Epithelial cell of esophagus (primary cell): ENCODE data around the gene SERAC1.
"Not testable (repeated sequence)": the region's sequence is repeated elsewhere in the genome, so short reads cannot be mapped to it uniquely, and the experiment has no call there.

Experiments used
- DNase-seq: peaks from one replicate; pipeline ENCODE4 v3.0.0; 2010; ENCODE audit warnings: low read depth
- H3K4me3 ChIP-seq: 2 replicates; pipeline ENCODE4 v1.5.1; 2011; ENCODE audit warnings: mild to moderate bottlenecking, low read length, control low read depth
- CTCF ChIP-seq: IDR thresholded peaks from 2 replicates; pipeline ENCODE4 v1.5.1; 2011; ENCODE audit warnings: low read depth, mild to moderate bottlenecking, low read length, control low read depth, inconsistent platforms; ENCODE audit not compliant: insufficient read depth; ENCODE audit errors: missing control alignments

SERAC1 gene

GRCh38 chr6:158168040-158168289 lies at the start of gene SERAC1:
SERAC1 (minus strand) TSS chr6:158168262; CDS start chr6:158158363, 9,899 bp downstream.
- H3K4me3 ChIP-seq = peak within 1 kb of the TSS; percentile 83
- TF ChIP-seq CTCF = no peak
- DNase-seq = no peak

- peak; percentile 78 for TF ChIP-seq CTCF
- no peak overlapping the region for H3K4me3 ChIP-seq
- peak; percentile 82 for DNase-seq
These were observed 46.0 kb upstream of the SERAC1 start for GRCh38 chr6:158213925-158214674.

- no peak for TF ChIP-seq CTCF
- DNase-seq = no peak
- no peak overlapping the region for H3K4me3 ChIP-seq
These were observed 43.4 kb upstream of the SERAC1 start for GRCh38 chr6:158211273-158212055.

DNA sequence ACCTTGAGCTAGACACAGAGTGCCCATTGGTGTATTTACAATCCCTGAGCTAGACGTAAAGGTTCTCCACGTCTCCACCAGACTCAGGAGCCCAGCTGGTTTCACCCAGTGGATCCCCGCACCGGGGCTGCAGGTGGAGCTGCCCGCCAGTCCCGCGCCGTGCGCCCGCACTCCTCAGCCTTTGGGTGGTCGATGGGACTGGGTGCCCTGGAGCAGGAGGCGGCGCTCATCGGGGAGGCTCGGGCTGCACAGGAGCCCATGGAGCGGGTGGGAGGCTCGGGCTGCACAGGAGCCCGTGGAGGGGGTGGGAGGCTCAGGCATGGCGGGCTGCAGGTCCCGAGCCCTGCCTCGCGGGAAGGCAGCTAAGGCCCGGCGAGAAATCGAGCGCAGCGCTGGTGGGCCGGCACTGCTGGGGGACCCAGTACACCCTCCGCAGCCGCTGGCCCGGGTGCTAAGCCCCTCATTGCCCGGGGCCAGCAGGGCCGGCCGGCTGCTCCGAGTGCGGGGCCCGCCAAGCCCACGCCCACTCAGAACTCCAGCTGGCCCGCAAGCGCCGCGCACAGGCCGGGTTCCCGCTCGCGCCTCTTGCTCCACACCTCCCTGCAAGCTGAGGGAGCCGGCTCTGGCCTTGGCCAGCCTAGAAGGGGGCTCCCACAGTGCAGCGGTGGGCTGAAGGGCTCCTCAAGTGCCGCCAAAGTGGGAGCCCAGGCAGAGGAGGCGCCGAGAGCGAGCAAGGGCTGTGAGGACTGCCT lies 41.7 kb upstream of the SERAC1 start:
- H3K4me3 ChIP-seq, DNase-seq: not testable (repeated sequence)

DNA sequence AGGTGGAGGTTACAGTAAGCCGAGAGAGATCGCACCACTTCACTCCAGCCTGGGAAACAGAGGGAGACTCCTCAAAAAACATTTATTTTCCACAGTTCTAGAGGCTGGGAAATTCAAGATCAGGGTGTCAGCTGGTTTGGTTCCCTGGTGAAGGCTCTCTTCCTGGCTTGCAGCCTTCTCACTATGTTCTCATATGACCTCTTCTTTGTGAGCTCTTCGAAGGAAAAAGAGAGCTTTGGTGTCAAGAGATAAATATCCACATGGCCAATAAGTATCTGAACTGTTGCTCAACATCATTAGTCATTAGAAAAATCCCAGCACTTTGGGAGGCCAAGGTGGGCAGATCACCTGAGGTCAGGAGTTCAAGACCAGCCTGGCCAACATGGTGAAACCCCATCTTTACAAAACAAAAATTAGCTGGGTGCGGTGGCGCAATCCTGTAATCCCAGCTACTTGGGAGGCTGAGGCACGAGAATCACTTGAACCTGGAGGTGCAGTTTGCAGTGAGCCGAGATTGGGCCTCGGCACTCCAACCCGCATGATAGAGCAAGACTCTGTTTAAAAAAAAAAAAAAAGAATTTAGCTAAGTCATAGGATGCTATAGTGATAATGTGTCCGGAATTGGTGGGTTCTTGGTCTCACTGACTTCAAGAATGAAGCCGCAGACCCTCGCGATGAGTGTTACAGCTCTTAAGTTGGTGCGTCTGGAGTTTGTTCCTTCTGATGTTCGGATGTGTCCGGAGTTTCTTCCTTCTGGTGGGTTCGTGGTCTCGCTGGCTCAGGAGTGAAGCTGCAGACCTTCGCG lies 40.4 kb upstream of the SERAC1 start:
- peak; percentile 34 for DNase-seq
- H3K4me3 ChIP-seq = not testable (repeated sequence)

DNA sequence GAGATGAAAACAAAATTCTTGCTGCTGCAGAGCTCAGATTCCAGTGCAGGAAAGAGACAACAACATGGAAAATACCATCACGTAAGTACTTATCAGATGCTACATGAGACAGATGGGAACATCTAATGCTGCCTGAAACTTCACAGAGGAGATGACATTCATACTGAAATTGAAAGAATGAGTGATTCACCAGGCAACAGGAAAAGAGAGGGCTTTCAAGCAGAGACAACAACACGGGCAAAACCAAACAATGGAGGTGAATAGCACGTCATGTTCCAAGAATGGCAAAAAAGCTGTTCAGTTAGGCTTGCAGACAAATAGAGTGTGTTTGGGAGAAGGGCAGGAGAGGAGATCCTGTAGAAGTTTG lies 39.3 kb upstream of the SERAC1 start:
- peak; percentile 97 for DNase-seq
- no peak for TF ChIP-seq CTCF
- no peak overlapping the region for H3K4me3 ChIP-seq

DNA sequence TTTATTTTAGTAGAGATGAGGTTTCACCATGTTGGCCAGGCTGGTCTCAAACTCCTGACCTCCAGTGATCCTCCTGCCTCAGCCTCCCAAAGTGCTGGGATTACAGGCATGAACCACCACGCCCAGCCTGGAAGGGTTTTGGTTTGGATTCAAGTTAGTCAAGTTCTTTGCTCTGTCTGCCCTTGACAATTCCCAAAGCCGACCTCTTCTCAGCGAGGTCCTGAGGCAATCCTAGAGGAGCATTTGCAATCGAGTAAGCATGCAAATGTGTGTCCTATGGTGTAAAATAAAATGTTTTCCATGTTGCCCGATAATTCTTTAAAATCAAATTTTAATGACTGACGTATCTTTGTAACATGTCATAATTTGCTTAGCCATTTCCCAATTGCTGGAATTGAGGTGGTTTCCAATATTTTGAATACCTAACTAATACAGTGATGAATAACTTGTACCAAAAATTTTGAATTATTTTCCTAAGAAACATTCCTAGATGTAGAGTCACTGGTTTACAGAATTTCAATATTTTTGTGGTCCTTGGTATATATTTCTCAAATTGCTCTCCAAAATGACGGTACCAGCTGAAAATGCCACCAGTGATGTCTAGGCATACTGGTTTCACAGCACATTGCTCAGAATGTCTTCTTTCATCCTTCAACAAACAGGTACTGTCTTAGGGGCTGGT lies 38.8 kb upstream of the SERAC1 start:
- TF ChIP-seq CTCF = no peak
- H3K4me3 ChIP-seq = no peak overlapping the region
- DNase-seq = no peak
